Neural cell (in vitro differentiated cells): Measurements from ENCODE around the gene ATP5F1D. TPM values are rescaled to one million over a fixed set of nuclear protein-coding genes. Genes with fewer than 3 reads are reported as not detected.

ENCODE experiments used
- H2AFZ ChIP-seq: fragments of 200-600, 300-800 bp; sonication (generic), shearing (Covaris generic); 2 replicates; pipeline ENCODE4 v1.6.0; 2014; ENCODE audit warnings: low read depth, mild to moderate bottlenecking, antibody characterized with exemption, low read length, moderate library complexity
- H3F3A ChIP-seq: fragments of 200-600 bp; shearing (Covaris generic); 2 replicates; pipeline ENCODE4 v1.6.1; 2016; ENCODE audit warnings: mild to moderate bottlenecking, moderate library complexity, mixed read lengths, antibody characterized with exemption, low read length; ENCODE audit not compliant: insufficient read depth, poor library complexity, severe bottlenecking
- H3K27ac ChIP-seq: fragments of 200-600, 300-800 bp; sonication (generic), shearing (Covaris generic); 2 replicates; pipeline ENCODE4 v1.5.1; 2014; ENCODE audit warnings: mild to moderate bottlenecking, low read length, moderate library complexity
- H3K27me3 ChIP-seq: fragments of 300-800, 200-600 bp; sonication (generic), shearing (Covaris generic); 2 replicates; pipeline ENCODE4 v1.6.0; 2014; ENCODE audit warnings: mild to moderate bottlenecking, low read depth, low read length, moderate library complexity; ENCODE audit not compliant: insufficient read depth
- H3K36me3 ChIP-seq: fragments of 300-800, 200-600 bp; sonication (generic), shearing (Covaris generic); 2 replicates; pipeline ENCODE4 v1.5.1; 2014; ENCODE audit warnings: mild to moderate bottlenecking, antibody characterized with exemption, low read length, moderate library complexity; ENCODE audit not compliant: insufficient read depth
- H3K4me2 ChIP-seq: fragments of 300-800, 200-600 bp; sonication (generic), shearing (Covaris generic); 2 replicates; pipeline ENCODE4 v1.6.0; 2014; ENCODE audit warnings: mild to moderate bottlenecking, low read length
- H3K4me3 ChIP-seq: fragments of 300-800, 200-600 bp; sonication (generic), shearing (Covaris generic); 2 replicates; pipeline ENCODE4 v1.5.1; 2014; ENCODE audit warnings: mild to moderate bottlenecking, low read length, moderate library complexity
- H3K79me2 ChIP-seq: fragments of 200-600 bp; shearing (Covaris generic); replicated peaks from 2 replicates; pipeline ENCODE4 v1.6.0; 2014; ENCODE audit warnings: mild to moderate bottlenecking, low read length, moderate library complexity; ENCODE audit not compliant: insufficient read depth
- H3K9ac ChIP-seq: fragments of 300-800, 200-600 bp; sonication (generic), shearing (Covaris generic); 2 replicates; pipeline ENCODE4 v1.6.1; 2016; ENCODE audit warnings: mild to moderate bottlenecking, low read length, mixed read lengths
- H3K9me2 ChIP-seq: fragments of 200-600 bp; shearing (Covaris generic); 2 replicates; pipeline ENCODE4 v1.6.1; 2016; ENCODE audit warnings: mild to moderate bottlenecking, low read length, mixed read lengths; ENCODE audit not compliant: insufficient read depth
- H3K9me3 ChIP-seq: fragments of 200-600, 300-800 bp; sonication (generic), shearing (Covaris generic); 2 replicates; pipeline ENCODE4 v1.6.1; 2016; ENCODE audit warnings: mild to moderate bottlenecking, mixed run types, low read length, moderate library complexity, mixed read lengths
- H4K20me1 ChIP-seq: fragments of 200-600 bp; shearing (Covaris generic); 2 replicates; pipeline ENCODE4 v1.6.1; 2016; ENCODE audit warnings: mild to moderate bottlenecking, mixed run types; ENCODE audit not compliant: insufficient read depth
- CTCF ChIP-seq: fragments of 450-650 bp; IDR thresholded peaks from 2 replicates; pipeline ENCODE4 v1.5.1; 2014; ENCODE audit warnings: antibody characterized with exemption, mild to moderate bottlenecking, moderate library complexity; ENCODE audit not compliant: poor library complexity, severe bottlenecking
- EP300 ChIP-seq: fragments of 450-650 bp; conservative IDR thresholded peaks from 2 replicates; pipeline ENCODE4 v1.6.1; 2014; ENCODE audit warnings: antibody characterized with exemption, mild to moderate bottlenecking, moderate library complexity; ENCODE audit not compliant: poor library complexity, severe bottlenecking
- EZH2 ChIP-seq: fragments of 200-600, 300-800 bp; shearing (Covaris generic), sonication (generic); IDR thresholded peaks from 2 replicates; pipeline ENCODE4 v1.6.1; 2014; ENCODE audit warnings: antibody characterized with exemption, low read length, borderline replicate concordance, mild to moderate bottlenecking; ENCODE audit not compliant: insufficient read depth, poor library complexity, severe bottlenecking
- MXI1 ChIP-seq: fragments of 450-650 bp; conservative IDR thresholded peaks from 2 replicates; pipeline ENCODE4 v1.6.1; 2014; ENCODE audit warnings: antibody characterized with exemption, mild to moderate bottlenecking; ENCODE audit not compliant: poor library complexity, severe bottlenecking
- POLR2AphosphoS5 ChIP-seq: IDR thresholded peaks from 2 replicates; pipeline ENCODE4 v1.6.1; 2012
- RAD21 ChIP-seq: fragments of 450-650 bp; conservative IDR thresholded peaks from 2 replicates; pipeline ENCODE4 v1.6.1; 2014; ENCODE audit warnings: antibody characterized with exemption, mild to moderate bottlenecking, moderate library complexity
- REST ChIP-seq: IDR thresholded peaks from 2 replicates; pipeline ENCODE4 v1.6.1; 2012; ENCODE audit warnings: borderline replicate concordance
- SMC3 ChIP-seq: fragments of 450-650 bp; conservative IDR thresholded peaks from 2 replicates; pipeline ENCODE4 v1.6.1; 2014; ENCODE audit warnings: antibody characterized with exemption, mild to moderate bottlenecking, moderate library complexity; ENCODE audit not compliant: poor library complexity
- TAF1 ChIP-seq: IDR thresholded peaks from 2 replicates; pipeline ENCODE4 v1.6.1; 2012; ENCODE audit warnings: low read depth
- polyA plus RNA-seq: library from polyadenylated mRNA; depleted of rRNA; stranded (reverse); fragments of >200 nt; gene quantifications from 2 replicates; pipeline ENCODE4 v1.2.3, GENCODE V29; 2014

ATP5F1D gene
- polyA plus RNA-seq, 1 donor from 2014 or later, result 47.8 TPM

GRCh38 chr19:1248139-1248785 lies 6.7 kb downstream of the ATP5F1D start, which contains the start of gene MIDN:
Gene MIDN, plus strand, starts transcription at chr19:1248583. Its CDS starts 1,714 bp downstream, at chr19:1250297.
- H3K79me2 ChIP-seq, result peaks cover 36% of the 10 kb centered on the region
- TF ChIP-seq POLR2AphosphoS5, result no peak
- no peak for TF ChIP-seq EP300
- no peak for TF ChIP-seq REST
- TF ChIP-seq TAF1, result peak; percentile 14
- peak; percentile 42 for TF ChIP-seq CTCF
- H2AFZ ChIP-seq, result no peak within 1 kb of the TSS
- peak within 1 kb of the TSS; percentile 93 for H3K4me3 ChIP-seq
- H3F3A ChIP-seq, result no peaks in the 10 kb centered on the region
- H3K27me3 ChIP-seq, result no peaks in the 10 kb centered on the region
- H4K20me1 ChIP-seq, result no peaks in the 10 kb centered on the region
- H3K9ac ChIP-seq, result peak within 1 kb of the TSS; percentile 98
- no peaks in the 10 kb centered on the region for H3K9me2 ChIP-seq
- peak within 1 kb of the TSS; percentile 93 for H3K27ac ChIP-seq
- no peak within 1 kb of the TSS for H3K4me2 ChIP-seq
- H3K9me3 ChIP-seq, result no peaks in the 10 kb centered on the region
- no peaks in the 10 kb centered on the region for H3K36me3 ChIP-seq

- Histone ChIP-seq H3K4me3 (peak overlapping the region; percentile 93), H4K20me1 (peaks cover 4% of the 10 kb centered on the region), H3F3A (no peaks in the 10 kb centered on the region), H3K79me2 (peaks cover 42% of the 10 kb centered on the region), H3K36me3 (no peaks in the 10 kb centered on the region), H3K9me3 (no peaks in the 10 kb centered on the region), H3K4me2 (no peak overlapping the region), H3K9ac (peak overlapping the region; percentile 98), H3K27ac (peak overlapping the region; percentile 93), H3K9me2 (no peaks in the 10 kb centered on the region), H2AFZ (no peak overlapping the region), H3K27me3 (no peaks in the 10 kb centered on the region)
- TF ChIP-seq EZH2 (no peak), CTCF (peak; percentile 94), EP300 (peak; percentile 80), RAD21 (peak; percentile 66), SMC3 (peak; percentile 70), TAF1 (no peak), POLR2AphosphoS5 (peak; percentile 59), MXI1 (peak; percentile 51)
Measured at GRCh38 chr19:1248786-1249297, 7.3 kb downstream of the ATP5F1D start.
